GM19193 (cell line): ENCODE measurements around the gene STING1.

Source experiments
- POLR2A ChIP-seq: IDR thresholded peaks from 4 replicates; pipeline ENCODE4 v1.6.1; 2011; ENCODE audit not compliant: insufficient read depth, insufficient read length; ENCODE audit errors: extremely low read depth

STING1 gene

DNA sequence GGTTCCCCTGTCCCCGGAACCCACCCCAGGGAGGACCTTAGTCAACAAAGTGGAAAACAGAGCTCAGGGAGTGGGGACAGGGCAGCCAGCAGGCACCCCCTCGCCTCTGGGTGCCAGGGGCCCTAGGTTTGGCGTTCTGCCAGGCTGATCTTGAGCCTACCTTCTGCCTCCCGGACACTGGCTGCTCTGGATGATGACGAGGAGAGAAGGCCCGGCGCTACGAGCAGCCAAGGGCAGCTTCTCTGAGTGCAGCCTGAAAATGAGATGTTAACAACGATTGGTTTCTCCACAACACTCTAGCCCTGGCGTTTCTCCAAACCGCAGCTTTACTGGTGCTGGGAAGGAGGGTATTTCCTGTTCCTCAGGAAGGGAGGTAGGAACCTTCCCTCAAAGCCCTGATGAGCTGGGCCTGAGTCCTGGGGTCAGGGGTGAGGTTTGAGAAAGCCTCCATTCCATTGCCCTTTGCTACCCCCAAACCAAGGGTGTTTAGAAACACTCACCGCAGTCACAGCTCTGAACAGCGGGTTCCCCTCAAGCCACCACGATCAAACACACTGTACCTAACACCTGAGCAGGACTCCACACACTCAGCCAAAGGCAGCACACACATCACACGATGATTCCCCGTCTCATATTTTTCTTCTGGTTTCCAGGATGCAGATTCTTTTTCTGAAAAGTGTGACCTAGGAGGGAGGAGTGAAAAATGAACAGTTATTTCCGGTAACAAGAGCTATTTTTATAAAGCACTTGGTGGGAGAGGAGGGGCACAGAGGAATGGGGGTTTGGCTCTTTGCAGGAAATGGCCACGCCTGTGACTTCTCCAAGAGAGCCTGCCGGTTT, at the start of gene STING1:
Gene STING1 (minus strand): TSS at position 709 of the 840 bp plus-strand sequence. CDS start 1,054 bp downstream, outside the sequence.
- no peak for TF ChIP-seq POLR2A

DNA sequence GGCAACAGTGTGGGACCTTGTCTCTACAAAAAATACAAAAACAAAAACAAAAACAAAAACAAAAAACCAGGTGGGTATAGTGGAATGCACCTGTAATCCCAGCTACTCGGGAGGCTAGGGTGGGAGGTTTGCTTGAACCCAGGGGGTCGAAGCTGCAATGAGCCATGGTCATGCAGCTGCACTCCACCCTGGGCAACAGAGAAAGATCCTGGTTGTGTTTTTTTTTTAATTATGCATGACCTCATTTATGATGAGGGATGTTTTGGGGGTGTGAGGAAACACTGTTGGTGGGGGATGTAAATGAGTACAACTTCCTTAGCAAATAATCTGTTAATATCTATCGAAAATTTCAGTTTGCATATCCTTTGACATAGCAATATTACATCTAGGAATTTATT, 49.2 kb upstream of the STING1 start:
- no peak for TF ChIP-seq POLR2A

DNA sequence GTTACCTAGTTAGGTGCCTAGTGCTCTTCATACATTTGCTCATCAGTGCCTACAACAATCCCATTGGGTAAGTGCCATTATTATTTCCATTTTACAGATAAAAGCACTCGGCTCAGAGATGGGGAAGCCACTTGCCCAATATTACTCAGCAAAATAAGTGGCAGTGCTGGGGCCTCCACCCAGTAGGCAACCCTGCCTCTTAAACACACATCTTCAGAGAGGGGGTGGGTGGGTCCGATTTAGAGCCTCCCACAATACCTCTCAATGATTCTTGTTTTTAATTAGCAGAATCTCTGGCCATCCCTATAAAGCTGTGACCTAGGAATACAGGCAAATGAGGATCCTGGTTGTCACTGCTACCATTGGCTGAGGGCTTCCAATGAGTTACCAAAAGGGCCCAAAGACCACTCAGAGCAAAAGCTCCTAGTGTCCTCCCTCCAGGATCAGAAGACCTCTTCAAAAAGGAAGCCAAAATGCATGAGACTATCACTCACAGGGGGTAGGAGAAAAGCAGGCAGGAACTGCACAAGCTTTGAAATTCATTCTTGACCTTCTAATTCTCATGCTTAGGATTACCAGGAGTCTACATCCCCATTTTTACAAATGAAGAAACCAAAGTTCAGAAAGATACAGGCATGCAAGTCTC, 42.5 kb upstream of the STING1 start:
- no peak for TF ChIP-seq POLR2A

DNA sequence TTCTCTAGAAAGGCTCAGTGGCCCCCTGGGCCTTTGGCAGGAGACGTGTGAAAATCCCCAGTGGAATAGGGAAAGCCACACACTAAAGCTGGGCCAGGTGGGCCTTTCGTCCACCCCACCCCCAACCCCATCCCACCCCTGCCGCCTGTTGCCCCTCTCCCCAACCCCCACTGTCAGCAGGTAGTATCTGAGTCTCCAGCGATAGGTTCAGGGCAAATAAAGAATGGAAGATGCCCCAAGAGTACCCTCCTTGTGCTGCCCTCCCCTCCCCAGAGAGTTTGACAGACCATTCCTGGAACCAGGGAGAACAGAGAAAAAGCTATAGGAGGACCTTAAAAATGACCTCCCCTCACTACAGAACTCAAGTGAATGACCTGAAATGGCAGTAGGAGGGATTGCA, 41.9 kb upstream of the STING1 start:
- no peak for TF ChIP-seq POLR2A

DNA sequence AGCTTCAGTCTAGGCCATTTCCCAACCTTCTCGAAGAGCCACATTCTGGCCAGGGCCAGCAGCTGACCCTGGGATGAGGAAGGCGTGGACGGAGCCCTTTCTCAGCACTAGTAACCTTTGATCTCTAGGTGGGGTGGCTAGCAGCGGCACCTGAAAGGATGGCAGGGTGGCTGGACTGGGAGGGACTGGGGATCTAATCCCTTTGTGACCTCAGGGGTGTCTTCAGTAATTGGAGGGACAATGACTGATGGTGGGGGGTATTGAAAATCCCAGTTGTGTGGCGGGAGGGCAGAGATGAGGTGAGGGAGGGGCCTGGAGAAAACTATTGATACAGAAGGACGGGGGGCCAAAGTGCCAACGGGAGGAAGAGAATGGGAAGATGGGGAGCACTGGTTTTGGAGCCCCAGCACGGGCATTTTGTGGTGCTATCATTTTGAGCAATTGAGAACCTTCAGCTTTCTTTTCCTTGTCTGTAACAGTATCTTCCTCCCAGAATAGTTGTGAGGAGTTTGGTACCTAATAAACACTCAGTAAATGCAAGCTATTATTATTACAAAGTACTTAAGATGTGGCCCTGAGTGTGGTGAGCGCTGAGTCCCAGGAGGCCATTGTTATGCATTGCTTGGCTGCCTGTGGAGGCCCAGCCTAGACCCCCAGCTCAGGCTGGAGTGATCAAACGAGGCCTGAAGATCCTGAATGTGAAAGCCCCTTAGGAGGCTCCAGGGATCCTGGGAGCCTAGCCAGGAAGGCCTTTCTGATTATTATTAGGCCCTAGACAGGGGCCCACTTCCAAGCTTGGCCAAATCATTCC, 41.3 kb upstream of the STING1 start:
- no peak for TF ChIP-seq POLR2A

DNA sequence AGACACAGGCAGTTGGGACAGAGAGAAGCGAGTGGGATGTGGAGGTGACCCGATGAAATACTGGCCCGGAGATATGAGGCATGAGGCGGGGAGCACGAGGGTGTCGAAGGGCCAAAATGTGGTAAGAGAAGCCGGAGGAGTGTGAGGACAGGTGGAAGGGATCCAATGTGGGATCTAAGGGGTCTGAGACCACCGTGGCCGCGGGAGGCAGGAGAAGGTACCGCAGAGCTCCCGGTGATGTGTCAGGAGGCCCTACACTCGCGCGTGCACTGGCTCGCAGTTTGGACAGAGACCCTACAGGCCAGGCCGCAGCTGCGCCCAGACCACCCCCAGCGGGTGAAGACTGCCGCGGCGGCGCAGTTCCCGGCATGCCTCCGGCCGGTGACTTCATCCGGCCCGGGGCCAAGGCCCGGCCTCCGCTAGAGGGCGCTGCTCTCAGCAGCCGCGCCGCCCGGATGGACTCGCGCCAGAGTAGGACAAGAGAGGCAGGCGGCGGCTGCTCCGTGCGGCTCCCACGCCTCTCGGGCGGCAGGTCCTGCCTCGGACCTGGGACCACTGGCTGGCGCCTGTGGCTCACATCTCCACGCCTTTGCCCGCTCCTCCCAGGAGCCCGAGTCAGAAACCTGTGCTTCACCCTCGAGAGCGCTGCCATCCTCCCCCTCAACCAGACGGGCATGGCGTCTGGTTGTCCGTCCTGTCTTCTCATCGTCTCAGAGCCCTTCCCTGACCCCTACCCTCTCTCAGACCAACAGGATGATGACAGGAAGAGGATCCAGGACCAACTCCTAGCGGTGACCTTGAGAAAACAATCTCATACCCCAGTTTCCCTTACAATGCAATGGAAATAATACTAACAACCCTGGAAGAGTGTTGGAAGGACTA, 35.4 kb upstream of the STING1 start:
- TF ChIP-seq POLR2A: peak; percentile 82

DNA sequence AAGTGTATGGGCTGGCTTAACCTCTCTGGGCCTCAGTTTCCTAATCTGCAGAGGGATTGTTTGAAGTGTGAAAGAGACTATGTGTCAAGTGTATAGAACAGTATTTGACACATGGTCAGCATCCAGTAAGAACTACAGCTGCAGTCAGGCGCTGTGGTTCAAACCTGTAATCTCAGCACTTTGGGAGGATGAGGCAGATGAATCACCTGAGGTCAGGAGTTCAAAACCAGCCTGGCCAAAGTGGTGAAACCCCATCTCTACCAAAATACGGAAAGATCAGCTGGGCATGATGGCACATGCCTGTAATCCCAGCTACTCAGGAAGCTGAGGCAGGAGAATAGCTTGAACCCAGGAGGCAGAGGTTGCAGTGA, 31.9 kb upstream of the STING1 start:
- no peak for TF ChIP-seq POLR2A

DNA sequence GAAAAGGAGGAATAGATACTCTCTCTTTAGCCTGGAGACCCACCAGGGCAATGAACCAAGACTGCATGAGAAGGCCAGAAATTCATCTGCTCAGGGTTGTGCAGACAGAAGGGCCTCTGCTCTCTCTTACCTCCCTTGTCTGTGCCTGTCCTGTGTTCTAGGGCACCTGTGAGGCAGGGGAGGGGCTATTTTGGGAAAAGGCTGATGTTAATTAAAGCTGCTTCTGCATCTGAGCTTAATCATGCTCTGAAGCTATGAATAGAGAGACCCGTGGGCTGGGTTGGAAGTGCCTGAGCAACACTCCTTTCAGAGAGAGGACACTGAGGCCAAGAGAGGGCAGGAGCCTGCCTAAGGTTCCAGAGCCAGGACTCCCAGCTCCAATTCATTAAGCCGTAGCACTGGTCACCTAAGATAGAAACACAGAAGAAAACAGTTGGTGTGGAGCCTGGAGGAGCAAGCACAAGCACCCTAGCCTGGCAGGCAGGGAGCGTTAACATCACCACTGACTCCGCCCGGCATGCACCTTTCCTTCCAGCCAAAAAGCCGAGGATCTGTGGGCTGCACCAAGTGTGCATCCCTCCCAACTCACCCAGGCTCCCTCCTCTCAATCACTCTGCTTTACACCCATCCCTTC, 31.4 kb upstream of the STING1 start:
- TF ChIP-seq POLR2A: no peak

DNA sequence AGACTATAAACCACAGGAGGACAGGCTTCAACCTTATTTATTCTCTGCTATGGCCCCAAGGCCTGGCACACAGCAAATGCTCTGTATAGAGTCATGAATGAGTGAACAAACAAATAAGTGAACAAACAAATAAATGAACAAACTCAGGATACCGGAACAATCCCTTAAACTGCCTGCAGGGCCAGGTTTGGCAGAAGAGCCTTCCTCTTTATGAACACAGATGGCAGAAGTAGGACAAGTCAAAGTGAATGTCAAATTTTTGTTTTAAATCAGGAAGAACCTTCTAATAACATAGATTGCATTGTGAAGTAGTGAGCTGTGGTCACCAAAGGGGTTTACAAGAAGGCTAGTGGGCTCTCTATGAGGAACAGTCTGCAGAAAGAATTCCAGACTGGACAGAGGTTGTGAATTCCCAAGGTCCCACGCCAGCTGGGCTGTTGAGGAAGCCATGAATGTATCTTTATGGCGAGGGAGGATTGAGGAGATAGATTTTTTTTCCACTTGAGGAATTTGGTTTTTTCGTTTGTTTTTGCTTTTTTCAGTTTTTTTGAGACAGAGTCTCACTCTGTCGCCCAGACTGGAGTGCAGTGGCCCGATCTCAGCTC, 30.3 kb upstream of the STING1 start:
- no peak for TF ChIP-seq POLR2A

DNA sequence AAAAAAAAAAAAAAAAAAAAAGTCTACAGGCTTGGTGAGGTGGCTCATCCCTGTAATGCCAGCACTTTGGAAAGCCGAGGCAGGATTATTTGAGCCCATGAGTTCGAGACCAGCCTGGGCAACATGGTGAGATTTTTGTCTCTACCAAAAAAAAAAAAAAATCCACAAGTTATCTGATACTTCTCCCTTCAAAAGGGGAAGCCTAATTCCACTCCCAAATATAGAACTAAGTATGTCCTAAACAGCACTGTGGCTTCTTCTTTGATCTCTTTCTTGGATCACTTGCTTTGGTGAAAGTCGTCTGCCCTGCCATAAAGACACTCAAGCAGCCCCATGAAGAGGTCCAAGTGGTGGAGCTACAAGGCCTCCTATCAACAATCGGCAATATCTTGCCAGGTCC, 18.8 kb upstream of the STING1 start:
- no peak for TF ChIP-seq POLR2A

DNA sequence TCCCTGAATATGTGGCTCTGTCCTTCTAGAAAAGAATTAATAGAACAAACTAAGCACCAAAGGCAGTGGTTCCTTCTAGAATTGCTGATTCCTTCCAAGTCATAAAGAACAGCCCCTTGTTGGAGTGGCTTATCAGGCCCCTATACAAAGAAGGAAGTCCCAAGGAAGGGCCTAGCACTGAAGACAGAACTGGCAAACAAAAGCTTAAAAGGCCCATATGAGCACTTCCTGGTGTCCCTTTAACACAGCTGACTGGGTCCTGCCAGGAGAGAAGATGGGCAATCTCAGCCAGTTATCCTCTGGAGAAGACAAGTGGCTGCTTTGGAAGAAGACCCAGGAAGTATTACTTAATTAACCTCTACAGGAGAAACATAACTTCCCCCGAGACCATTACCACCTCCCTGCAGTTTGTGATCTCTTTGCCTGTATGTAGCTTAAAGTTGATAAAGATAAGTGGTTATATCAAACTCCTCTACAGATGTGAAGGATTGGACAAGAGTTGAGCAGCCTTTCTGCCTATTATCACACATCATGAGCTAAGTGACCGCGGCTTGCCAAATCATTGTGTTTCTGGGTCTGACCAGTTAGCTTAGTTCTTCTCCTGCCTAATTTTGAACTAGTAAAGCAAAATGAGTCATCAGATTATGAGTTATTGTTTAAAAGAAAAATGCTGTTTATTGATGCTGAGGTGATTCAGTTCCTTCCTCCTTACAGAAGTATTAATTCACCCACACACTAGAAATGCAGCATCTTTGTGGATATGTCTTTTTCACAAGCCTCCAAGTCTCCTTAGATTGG, 13.3 kb upstream of the STING1 start:
- no peak for TF ChIP-seq POLR2A

DNA sequence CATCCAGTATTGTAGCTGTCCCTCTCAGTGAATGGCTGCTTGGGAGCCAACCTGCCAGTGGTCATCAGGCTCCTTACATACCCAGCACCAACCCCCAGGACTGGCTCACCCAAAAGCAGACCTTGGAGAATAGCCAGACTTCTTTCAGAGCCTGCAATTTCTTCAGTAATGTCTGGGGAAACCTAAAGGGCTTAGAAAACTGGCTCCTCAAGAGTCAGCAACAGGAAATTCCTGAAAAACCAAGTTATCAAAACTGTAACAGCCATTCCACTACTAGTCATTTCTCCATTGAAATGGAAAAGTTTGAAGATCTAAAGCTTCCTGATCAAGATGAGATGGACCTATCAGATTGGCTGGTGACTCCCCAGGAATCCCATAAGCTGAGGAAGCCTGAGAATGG, 12.3 kb upstream of the STING1 start:
- TF ChIP-seq POLR2A: no peak

DNA sequence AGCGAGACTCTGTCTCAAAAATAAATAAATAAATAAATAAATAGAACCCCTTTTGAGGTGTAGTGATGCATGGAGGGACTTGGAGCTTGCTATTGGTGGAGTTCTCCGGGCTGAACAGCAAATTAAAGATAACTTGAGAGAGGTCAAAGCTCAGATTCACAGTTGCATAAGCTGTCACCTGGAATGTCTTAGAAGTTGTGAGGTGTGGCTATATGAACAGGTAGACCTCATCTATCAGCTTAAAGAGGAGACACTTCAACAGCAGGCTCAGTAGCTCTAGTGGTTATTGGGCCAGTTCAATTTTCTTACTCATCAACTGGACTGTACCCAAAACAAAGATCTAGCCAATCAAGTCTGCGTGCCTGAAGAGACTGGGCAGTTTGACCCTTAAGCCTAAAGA, 11.7 kb upstream of the STING1 start:
- TF ChIP-seq POLR2A: no peak
